ACC112 (cell line): Measurements from ENCODE around the gene ACTRT2.

Experiments used
- H2AFZ ChIP-seq: fragments of 200-600 bp; sonication (generic); one replicate; pipeline ENCODE4 v1.6.0; 2017; ENCODE audit warnings: antibody characterized with exemption, low read length; ENCODE audit not compliant: unreplicated experiment
- H3K27ac ChIP-seq: fragments of 200-600 bp; sonication (generic); 2 replicates; pipeline ENCODE4 v1.5.1; 2014; ENCODE audit warnings: low read depth, mild to moderate bottlenecking, antibody characterized with exemption, low read length, moderate library complexity
- H3K27me3 ChIP-seq: fragments of 200-600 bp; sonication (generic); 2 replicates; pipeline ENCODE4 v1.6.1; 2014; ENCODE audit warnings: mild to moderate bottlenecking, antibody characterized with exemption, low read length, moderate library complexity, mixed read lengths; ENCODE audit not compliant: insufficient read depth
- H3K36me3 ChIP-seq: fragments of 200-600 bp; sonication (generic); 2 replicates; pipeline ENCODE4 v1.6.1; 2016; ENCODE audit warnings: mild to moderate bottlenecking, antibody characterized with exemption, low read length, moderate library complexity, mixed read lengths; ENCODE audit not compliant: insufficient read depth
- H3K4me1 ChIP-seq: fragments of 200-600 bp; sonication (generic); one replicate; pipeline ENCODE4 v1.6.1; 2016; ENCODE audit warnings: low read length, mixed read lengths; ENCODE audit not compliant: insufficient read depth, unreplicated experiment, control insufficient read depth
- H3K4me3 ChIP-seq: fragments of 200-600 bp; sonication (generic); 2 replicates; pipeline ENCODE4 v1.5.1; 2014; ENCODE audit warnings: mild to moderate bottlenecking, low read depth, low read length
- H3K79me2 ChIP-seq: fragments of 200-600 bp; sonication (generic); one replicate; pipeline ENCODE4 v1.6.0; 2016; ENCODE audit warnings: low read length; ENCODE audit not compliant: control insufficient read depth, unreplicated experiment, insufficient read depth

ACTRT2 gene

GRCh38 chr1:3071565-3072390 is 50.5 kb downstream of the ACTRT2 start:
- H3K27me3 ChIP-seq = peaks cover 33% of the 10 kb centered on the region
- no peaks in the 10 kb centered on the region for H3K36me3 ChIP-seq
- H3K4me1 ChIP-seq = no peaks in the 10 kb centered on the region
- no peak overlapping the region for H3K27ac ChIP-seq
- H2AFZ ChIP-seq = no peak overlapping the region
- peaks cover 8% of the 10 kb centered on the region for H3K79me2 ChIP-seq
- no peak overlapping the region; the same call in 1 of the 2 replicates for H3K4me3 ChIP-seq
